Measurements from ENCODE around the gene ZCCHC14.

Gene ZCCHC14

DNA sequence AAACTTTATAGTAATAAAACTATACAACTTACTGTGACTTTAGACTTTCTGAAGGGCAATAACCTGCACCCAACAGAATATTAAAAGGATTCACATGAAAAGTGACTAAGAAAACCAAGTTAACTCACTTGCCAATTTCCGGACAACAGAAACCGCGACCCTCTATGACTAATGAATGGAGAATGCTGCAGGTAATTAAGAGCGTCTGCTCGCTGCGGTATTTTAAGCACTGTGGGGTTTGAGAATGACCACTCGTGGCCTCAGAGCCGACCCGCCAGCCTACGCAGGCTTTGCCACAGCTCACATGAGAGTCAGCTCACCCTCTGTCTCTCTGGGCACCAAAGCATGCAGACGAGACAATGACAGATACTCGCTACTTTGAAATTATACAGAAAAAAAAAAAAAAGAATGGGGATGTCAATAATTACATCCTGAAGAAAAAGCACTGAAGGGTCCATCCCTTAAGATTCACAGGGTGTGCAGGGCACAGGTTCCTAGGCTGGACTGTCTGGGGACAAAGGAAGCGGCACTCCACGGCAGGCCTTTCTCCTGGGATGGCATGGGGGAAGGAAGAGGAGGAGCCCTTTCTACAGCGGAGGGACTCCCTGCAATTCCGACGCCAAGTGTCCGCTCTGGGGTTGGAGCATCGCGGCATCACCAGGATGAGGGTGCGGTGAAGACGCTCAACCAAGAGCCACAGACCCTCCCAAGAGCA, 35.0 kb downstream of the ZCCHC14 start:
- in situ Hi-C loops (cut with MboI; ENCODE audit: low sequenced_read_pairs, unreplicated experiment) = no loop called here
- no peak for TF ChIP-seq CTCF (IDR thresholded peaks at IDR 0.05; ENCODE audit: borderline replicate concordance, control extremely low read depth, extremely low read depth, insufficient read depth, missing control alignments)
- no peak for DNase-seq (ENCODE audit: low spot score)

GRCh38 chr16:87457061-87457611, 35.7 kb downstream of the ZCCHC14 start:
- no peak for DNase-seq (ENCODE audit: low spot score)
- TF ChIP-seq CTCF (IDR thresholded peaks at IDR 0.05; ENCODE audit: borderline replicate concordance, control extremely low read depth, extremely low read depth, insufficient read depth, missing control alignments) = no peak
- in situ Hi-C loops (cut with MboI; ENCODE audit: low sequenced_read_pairs, unreplicated experiment) = no loop called here

DNA sequence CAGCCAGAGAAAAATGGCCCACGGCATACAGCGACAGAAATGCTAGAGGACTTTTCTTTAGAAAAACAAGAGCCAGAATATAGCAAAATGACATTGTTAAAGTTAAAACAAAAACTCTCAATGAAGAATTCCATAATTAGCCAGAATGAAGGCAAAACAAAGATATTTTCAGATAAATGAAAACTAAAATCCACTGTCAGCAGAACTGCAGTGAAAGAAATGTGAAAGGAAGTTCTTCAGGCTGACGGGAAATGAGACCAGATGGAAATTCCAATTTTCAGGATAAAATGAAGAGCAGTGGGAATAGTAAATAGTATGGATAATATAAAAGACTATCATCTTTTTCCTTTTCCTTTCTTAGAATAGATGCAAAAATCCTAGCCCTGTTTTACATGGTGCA, 38.4 kb downstream of the ZCCHC14 start:
- no peak for TF ChIP-seq CTCF (IDR thresholded peaks at IDR 0.05; ENCODE audit: borderline replicate concordance, control extremely low read depth, extremely low read depth, insufficient read depth, missing control alignments)
- in situ Hi-C loops (cut with MboI; ENCODE audit: low sequenced_read_pairs, unreplicated experiment) = no loop called here
- DNase-seq (ENCODE audit: low spot score) = no peak

DNA sequence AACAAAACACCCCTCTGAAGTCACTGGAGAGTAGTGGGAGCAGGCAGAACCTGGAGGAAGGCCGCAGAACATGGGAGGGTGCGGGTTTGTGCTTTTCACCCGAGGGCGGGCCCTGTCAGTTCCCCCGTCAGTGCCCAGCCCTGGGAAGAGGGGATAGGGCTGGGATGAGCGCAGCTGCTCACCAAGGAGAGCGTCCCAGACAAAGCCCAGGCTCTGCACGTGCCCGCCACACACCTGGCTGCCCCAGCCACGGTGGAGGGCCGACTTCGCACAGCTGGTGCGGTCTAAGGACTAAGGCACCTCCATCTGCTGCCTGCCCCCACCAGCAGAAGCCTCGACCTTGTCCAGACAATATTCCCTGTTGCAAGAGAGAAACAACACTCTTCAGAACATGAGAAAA, 39.5 kb downstream of the ZCCHC14 start:
- no peak for DNase-seq (ENCODE audit: low spot score)
- in situ Hi-C loops (cut with MboI; ENCODE audit: low sequenced_read_pairs, unreplicated experiment) = no loop called here
- TF ChIP-seq CTCF (IDR thresholded peaks at IDR 0.05; ENCODE audit: borderline replicate concordance, control extremely low read depth, extremely low read depth, insufficient read depth, missing control alignments) = no peak

DNA sequence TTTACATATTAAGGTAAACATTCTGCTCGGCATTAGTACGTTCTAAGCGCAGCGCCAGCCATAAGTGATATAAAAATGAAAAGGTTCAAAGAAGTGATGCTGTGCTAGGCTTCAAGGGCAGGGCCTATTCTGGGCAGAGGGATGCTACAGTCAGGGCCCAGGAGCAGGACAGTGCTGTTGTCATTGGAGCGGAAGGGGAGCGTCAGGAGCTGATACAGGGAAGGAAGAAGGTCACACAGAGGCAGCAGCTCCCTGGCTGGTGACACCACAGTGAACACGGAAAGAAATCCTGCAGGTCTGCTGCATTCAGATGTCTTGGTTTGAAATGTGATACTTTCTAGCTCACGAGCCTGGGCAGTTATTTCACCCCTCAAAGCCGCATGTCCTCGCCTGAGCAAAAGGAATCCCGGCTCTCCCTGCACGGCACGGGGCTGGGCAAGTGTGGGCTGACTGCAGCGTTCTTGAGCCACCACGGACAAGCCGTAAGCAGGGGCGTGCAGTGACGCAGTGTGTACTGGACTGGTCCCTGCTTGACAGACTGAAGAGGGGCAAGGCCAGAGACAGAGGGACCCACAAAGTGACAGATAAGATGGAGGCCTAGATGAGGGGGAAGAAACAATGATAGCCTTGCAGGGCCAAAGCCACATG, 41.1 kb downstream of the ZCCHC14 start:
- in situ Hi-C loops (cut with MboI; ENCODE audit: low sequenced_read_pairs, unreplicated experiment) = no loop called here
- DNase-seq (ENCODE audit: low spot score) = no peak
- TF ChIP-seq CTCF (IDR thresholded peaks at IDR 0.05; ENCODE audit: borderline replicate concordance, control extremely low read depth, extremely low read depth, insufficient read depth, missing control alignments) = no peak

- DNase-seq (ENCODE audit: low spot score) = no peak
- no peak for TF ChIP-seq CTCF (IDR thresholded peaks at IDR 0.05; ENCODE audit: borderline replicate concordance, control extremely low read depth, extremely low read depth, insufficient read depth, missing control alignments)
- in situ Hi-C loops (cut with MboI; ENCODE audit: low sequenced_read_pairs, unreplicated experiment) = no loop called here
Observed at GRCh38 chr16:87448866-87449265, 44.0 kb downstream of the ZCCHC14 start.

Measured in GM13976 (cell line).